Keratinocyte (primary cell): ENCODE results near the gene PNISR. TPM values are rescaled to one million over a fixed set of nuclear protein-coding genes. Genes with fewer than 3 reads are reported as not detected.

ENCODE experiments used
- DNase-seq: peaks from one replicate; pipeline ENCODE4 v3.0.0-alpha.2; 2011; ENCODE audit warnings: low read depth, missing footprints, low spot score
- FAIRE-seq: peaks from 2 replicates; lab custom pipeline; 2011; peaks lifted over from hg19 to GRCh38; lab: Jason Lieb, UNC
- H2AFZ ChIP-seq: 2 replicates; pipeline ENCODE4 v1.6.0; 2012; ENCODE audit warnings: low read length, control low read depth, inconsistent platforms; ENCODE audit not compliant: control insufficient read depth
- H3K27ac ChIP-seq: 2 replicates; pipeline ENCODE4 v1.5.1; 2011; ENCODE audit warnings: low read length; ENCODE audit not compliant: control insufficient read depth, insufficient read depth
- H3K27me3 ChIP-seq: 3 replicates; pipeline ENCODE4 v1.6.0; 2011; ENCODE audit warnings: low read length; ENCODE audit not compliant: control insufficient read depth, insufficient read depth; ENCODE audit errors: extremely low read depth
- H3K36me3 ChIP-seq, 2 experiments: 2 replicates in 1 of 2; 3 replicates in 1 of 2; pipeline ENCODE4 v1.5.1; 2011; ENCODE audit warnings: low read length in 2 of 2, mild to moderate bottlenecking in 1 of 2; ENCODE audit not compliant: control insufficient read depth in 2 of 2, insufficient read depth in 2 of 2; ENCODE audit errors: extremely low read depth in 1 of 2
- H3K4me1 ChIP-seq: 3 replicates; pipeline ENCODE4 v1.5.1; 2011; ENCODE audit warnings: low read length; ENCODE audit not compliant: control insufficient read depth, insufficient read depth; ENCODE audit errors: extremely low read depth
- H3K4me2 ChIP-seq: 3 replicates; pipeline ENCODE4 v1.6.0; 2011; ENCODE audit warnings: low read depth, low read length; ENCODE audit not compliant: control insufficient read depth, insufficient read depth; ENCODE audit errors: extremely low read depth
- H3K4me3 ChIP-seq, 3 experiments: fragments of 200-600 bp in 1 of 3; sonication (generic) in 1 of 3; 2 replicates in 2 of 3; 3 replicates in 1 of 3; pipeline ENCODE4 v1.5.1; 2011 to 2016; ENCODE audit warnings: low read length in 3 of 3, mild to moderate bottlenecking in 3 of 3, control low read depth in 2 of 3, inconsistent platforms in 1 of 3, low read depth in 1 of 3, mixed read lengths in 1 of 3, mixed run types in 1 of 3, moderate library complexity in 1 of 3; ENCODE audit not compliant: control insufficient read depth in 2 of 3, insufficient read depth in 2 of 3; ENCODE audit errors: extremely low read depth in 1 of 3
- H3K79me2 ChIP-seq: 2 replicates; pipeline ENCODE4 v1.6.0; 2012; ENCODE audit warnings: low read length; ENCODE audit not compliant: control insufficient read depth, insufficient read depth
- H3K9ac ChIP-seq: 3 replicates; pipeline ENCODE4 v1.6.0; 2011; ENCODE audit warnings: low read length; ENCODE audit not compliant: control insufficient read depth, insufficient read depth; ENCODE audit errors: extremely low read depth
- H3K9me1 ChIP-seq: 3 replicates; pipeline ENCODE4 v1.6.0; 2011; ENCODE audit warnings: low read length; ENCODE audit not compliant: control insufficient read depth, insufficient read depth; ENCODE audit errors: extremely low read depth
- H3K9me3 ChIP-seq: 2 replicates; pipeline ENCODE4 v1.5.1; 2012; ENCODE audit warnings: low read depth, low read length; ENCODE audit not compliant: control insufficient read depth
- H4K20me1 ChIP-seq: 3 replicates; pipeline ENCODE4 v1.6.0; 2011; ENCODE audit warnings: low read length; ENCODE audit not compliant: control insufficient read depth, insufficient read depth; ENCODE audit errors: extremely low read depth
- EZH2 ChIP-seq: IDR thresholded peaks from one replicate; pipeline ENCODE4 v1.6.1; 2012; ENCODE audit warnings: inconsistent platforms, mild to moderate bottlenecking, low read length, moderate library complexity
- dilution Hi-C: fragments of 300-500 bp; cut with MboI; formaldehyde crosslinking; loops from one replicate; pipeline ENCODE4 v1.7.0; 2020; ENCODE audit warnings: low sequenced_read_pairs; ENCODE audit not compliant: extremely low pct_ligation_motif_present
- polyA plus RNA-seq, 5 experiments: library from polyadenylated mRNA; depleted of rRNA in 3 of 5; stranded (reverse) in 3 of 5; stranded (forward) in 1 of 5; unstranded in 1 of 5; fragments of >200 nt; gene quantifications; 1 replicate in 1 of 5; 2 replicates in 3 of 5; 3 replicates in 1 of 5; pipeline versions ENCODE4 v1.2.1 to v1.2.3, GENCODE V29; 2011 to 2012; ENCODE audit warnings: missing spikeins in 2 of 5, low read depth in 1 of 5, low replicate concordance in 1 of 5
- TF ChIP-seq, protein P1 (sequence below), 3 experiments: IDR thresholded peaks in 1 of 3; conservative IDR thresholded peaks in 1 of 3; optimal IDR thresholded peaks in 1 of 3; 2 replicates in 2 of 3; 3 replicates in 1 of 3; pipeline versions ENCODE3 to v1.5.1; 2011; ENCODE audit warnings: low read length in 3 of 3, mild to moderate bottlenecking in 3 of 3, moderate library complexity in 2 of 3, control low read depth in 1 of 3, inconsistent platforms in 1 of 3; ENCODE audit not compliant: insufficient read depth in 2 of 3; ENCODE audit errors: extremely low read depth in 1 of 3

The PNISR gene
- polyA plus RNA-seq, 1 donor (not counting 4 experiments of a cell fraction or from before 2014, with no cell fraction given), result 60.5 TPM

DNA sequence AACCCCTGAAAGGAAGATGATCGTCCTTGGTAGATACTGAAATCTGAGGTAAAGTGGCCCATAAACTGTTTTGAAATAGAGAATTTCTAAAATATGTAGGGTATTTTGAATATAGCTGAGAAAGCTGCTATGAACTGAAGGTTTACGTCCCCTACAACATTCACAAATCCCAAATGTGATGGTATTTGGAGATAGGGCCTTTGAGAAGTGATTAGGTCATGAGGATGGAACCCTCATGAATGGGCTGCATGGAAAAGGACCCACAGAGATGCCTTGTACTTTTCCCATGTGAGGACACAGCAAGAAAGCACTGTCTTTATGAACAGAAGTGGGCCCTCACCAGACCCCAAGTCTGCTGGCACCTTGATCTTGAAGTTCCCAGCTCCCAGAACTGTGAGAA, 6.8 kb upstream of the PNISR start:
- Histone ChIP-seq H3K4me1 (no peaks in the 10 kb centered on the region), H3K9me1 (no peaks in the 10 kb centered on the region), H3K36me3 (peaks cover 0 to 4% of the 10 kb centered on the region in 2 experiments), H3K4me3 (no peak overlapping the region), H3K27me3 (no peaks in the 10 kb centered on the region), H3K79me2 (peaks cover 3% of the 10 kb centered on the region), H4K20me1 (no peaks in the 10 kb centered on the region), H3K9ac (no peak overlapping the region), H3K27ac (no peak overlapping the region), H3K9me3 (no peaks in the 10 kb centered on the region), H3K4me2 (no peak overlapping the region), H2AFZ (no peak overlapping the region)
- DNase-seq, result no peak
- TF ChIP-seq, protein P1, sequence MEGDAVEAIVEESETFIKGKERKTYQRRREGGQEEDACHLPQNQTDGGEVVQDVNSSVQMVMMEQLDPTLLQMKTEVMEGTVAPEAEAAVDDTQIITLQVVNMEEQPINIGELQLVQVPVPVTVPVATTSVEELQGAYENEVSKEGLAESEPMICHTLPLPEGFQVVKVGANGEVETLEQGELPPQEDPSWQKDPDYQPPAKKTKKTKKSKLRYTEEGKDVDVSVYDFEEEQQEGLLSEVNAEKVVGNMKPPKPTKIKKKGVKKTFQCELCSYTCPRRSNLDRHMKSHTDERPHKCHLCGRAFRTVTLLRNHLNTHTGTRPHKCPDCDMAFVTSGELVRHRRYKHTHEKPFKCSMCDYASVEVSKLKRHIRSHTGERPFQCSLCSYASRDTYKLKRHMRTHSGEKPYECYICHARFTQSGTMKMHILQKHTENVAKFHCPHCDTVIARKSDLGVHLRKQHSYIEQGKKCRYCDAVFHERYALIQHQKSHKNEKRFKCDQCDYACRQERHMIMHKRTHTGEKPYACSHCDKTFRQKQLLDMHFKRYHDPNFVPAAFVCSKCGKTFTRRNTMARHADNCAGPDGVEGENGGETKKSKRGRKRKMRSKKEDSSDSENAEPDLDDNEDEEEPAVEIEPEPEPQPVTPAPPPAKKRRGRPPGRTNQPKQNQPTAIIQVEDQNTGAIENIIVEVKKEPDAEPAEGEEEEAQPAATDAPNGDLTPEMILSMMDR (optimal IDR thresholded peaks at IDR 0.05 in 1 of 3, IDR thresholded peaks at IDR 0.05 in 1 of 3, conservative IDR thresholded peaks at IDR 0.05 in 1 of 3; ENCODE audit: extremely low read depth in 1 of 3, insufficient read depth in 2 of 3, low read length in 3 of 3), result no peak
- TF ChIP-seq EZH2, result no peak
- dilution Hi-C loops, result no loop called here
- no peak for FAIRE-seq

DNA sequence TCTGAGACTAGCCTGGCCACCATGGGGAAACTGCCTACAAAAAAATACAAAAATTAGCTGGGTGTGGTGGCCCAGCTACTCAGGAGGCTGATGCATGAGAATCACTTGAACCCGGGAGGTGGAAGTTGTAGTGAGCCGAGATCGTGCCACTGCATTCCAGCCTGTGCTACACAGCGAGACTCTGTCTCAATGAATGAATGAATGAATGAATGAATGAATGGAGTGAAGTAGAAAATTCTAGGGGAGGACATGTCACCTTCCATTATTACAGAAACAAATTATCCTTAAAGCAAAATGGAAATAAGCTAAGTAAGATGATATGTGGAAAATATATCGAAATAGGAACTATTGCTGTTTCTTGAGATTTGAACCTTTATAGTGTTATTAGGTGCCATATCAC, 2.9 kb upstream of the PNISR start:
- no peak overlapping the region for H3K9ac ChIP-seq
- no peak overlapping the region for H3K4me3 ChIP-seq
- H3K27me3 ChIP-seq, result no peaks in the 10 kb centered on the region
- peaks cover 26% of the 10 kb centered on the region for H3K79me2 ChIP-seq
- H3K9me3 ChIP-seq, result no peaks in the 10 kb centered on the region
- no peak for TF ChIP-seq EZH2
- TF ChIP-seq, protein P1 (optimal IDR thresholded peaks at IDR 0.05 in 1 of 3, IDR thresholded peaks at IDR 0.05 in 1 of 3, conservative IDR thresholded peaks at IDR 0.05 in 1 of 3; ENCODE audit: extremely low read depth in 1 of 3, insufficient read depth in 2 of 3, low read length in 3 of 3), result no peak
- no peaks in the 10 kb centered on the region for H3K9me1 ChIP-seq
- H3K36me3 ChIP-seq, result peaks cover 0 to 4% of the 10 kb centered on the region in 2 experiments
- peaks cover 14% of the 10 kb centered on the region for H3K4me1 ChIP-seq
- H3K4me2 ChIP-seq, result no peak overlapping the region
- no peaks in the 10 kb centered on the region for H4K20me1 ChIP-seq
- no peak overlapping the region for H2AFZ ChIP-seq
- dilution Hi-C loops, result no loop called here
- DNase-seq (no peak), FAIRE-seq (no peak)
- no peak overlapping the region for H3K27ac ChIP-seq
